B cell (primary cell): ENCODE data around the gene MAFG.

Source experiments
- CTCF ChIP-seq: fragments of 200-600 bp; IDR thresholded peaks from one replicate; pipeline ENCODE4 v1.8.0; 2022; ENCODE audit warnings: antibody characterized with exemption, mild to moderate bottlenecking
- EZH2 ChIP-seq: IDR thresholded peaks from 2 replicates; pipeline ENCODE4 v1.6.1; 2012; ENCODE audit warnings: borderline replicate concordance, low read depth, mild to moderate bottlenecking, moderate library complexity, low read length; ENCODE audit not compliant: insufficient read depth, poor library complexity, severe bottlenecking

GRCh38 chr17:81905993-81906392, 21.5 kb downstream of the MAFG start:
- TF ChIP-seq CTCF: no peak
- TF ChIP-seq EZH2: no peak
